ENCODE data around the gene MOCS1.

Gene MOCS1

GRCh38 chr6:39876826-39877225 is 57.4 kb downstream of the MOCS1 start:
- peaks cover 0 to 53% of the 10 kb centered on the region in 2 experiments; a peak in 2 of 3 replicates for H3K36me3 ChIP-seq (ENCODE audit: control insufficient read depth in 2 of 2, insufficient read depth in 1 of 2, low read length in 2 of 2)
- CTCF ChIA-PET, result interaction anchor here (0.8 to 5.6 kb wide), 3 partner anchors 8 to 17 kb away, joined by 3 to 60 read pairs (median 4); no protein-coding TSS in a partner anchor
- H3K4me3 ChIP-seq (ENCODE audit: low read depth, low read length), result no peak overlapping the region
- no peaks in the 10 kb centered on the region for H3K9me3 ChIP-seq (ENCODE audit: control insufficient read depth, insufficient read depth, low read depth, low read length)
- POLR2A ChIA-PET, result no interaction called here
- H3K4me1 ChIP-seq (ENCODE audit: control insufficient read depth, insufficient read depth, low read length), result no peaks in the 10 kb centered on the region
- TF ChIP-seq ZNF513 (tag by site-specific recombination; IDR thresholded peaks at IDR 0.05) (no peak), ZFHX2 (tag by site-specific recombination; conservative IDR thresholded peaks at IDR 0.05) (no peak), ZNF24 (tag by site-specific recombination; IDR thresholded peaks at IDR 0.05) (no peak), ZNF274 (IDR thresholded peaks at IDR 0.05; ENCODE audit: low read length) (no peak), ZNF274 (tag by site-specific recombination; IDR thresholded peaks at IDR 0.05; ENCODE audit: borderline replicate concordance) (no peak), ZFP37 (tag by site-specific recombination; IDR thresholded peaks at IDR 0.05) (no peak), ZNF639 (tag by site-specific recombination; IDR thresholded peaks at IDR 0.05) (no peak)
- H3K27ac ChIP-seq (ENCODE audit: extremely low read depth, low read depth, low read length), result no peak overlapping the region

GRCh38 chr6:39876111-39876510 is 58.2 kb downstream of the MOCS1 start:
- CTCF ChIA-PET, result interaction anchor here (0.8 to 5.6 kb wide), 2 partner anchors 9 to 11 kb away, joined by 3 to 60 read pairs; no protein-coding TSS in a partner anchor

More at GRCh38 chr6:39876111-39876510, 58.2 kb downstream of the MOCS1 start:
- no peaks in the 10 kb centered on the region for H3K4me1 ChIP-seq (ENCODE audit: control insufficient read depth, insufficient read depth, low read length)
- TF ChIP-seq SALL2 (tag by site-specific recombination; IDR thresholded peaks at IDR 0.05; ENCODE audit: borderline replicate concordance) (no peak), ZNF16 (tag by site-specific recombination; IDR thresholded peaks at IDR 0.05; ENCODE audit: low read depth) (no peak), ZBTB1 (tag by site-specific recombination; IDR thresholded peaks at IDR 0.05) (no peak), ZNF140 (tag by site-specific recombination; IDR thresholded peaks at IDR 0.05) (no peak), TSHZ1 (tag by site-specific recombination; IDR thresholded peaks at IDR 0.05; ENCODE audit: borderline replicate concordance) (no peak), FEZF1 (tag by site-specific recombination; IDR thresholded peaks at IDR 0.05) (no peak), ZNF561 (tag by site-specific recombination; IDR thresholded peaks at IDR 0.05; ENCODE audit: borderline replicate concordance) (no peak), CTCF (tag by site-specific recombination; IDR thresholded peaks at IDR 0.05) (no peak), ZNF544 (tag by site-specific recombination; IDR thresholded peaks at IDR 0.05) (no peak), ZNF2 (tag by site-specific recombination; IDR thresholded peaks at IDR 0.05) (no peak), ZBTB10 (tag by site-specific recombination; IDR thresholded peaks at IDR 0.05) (no peak), ZNF248 (tag by site-specific recombination; IDR thresholded peaks at IDR 0.05) (no peak)
- POLR2A ChIA-PET, result no interaction called here
- no peaks in the 10 kb centered on the region for H3K9me3 ChIP-seq (ENCODE audit: control insufficient read depth, insufficient read depth, low read depth, low read length)
- peaks cover 0 to 53% of the 10 kb centered on the region in 2 experiments; a peak in 2 of 3 replicates for H3K36me3 ChIP-seq (ENCODE audit: control insufficient read depth in 2 of 2, insufficient read depth in 1 of 2, low read length in 2 of 2)
- H3K4me3 ChIP-seq (ENCODE audit: low read depth, low read length), result no peak overlapping the region
- no peak overlapping the region for H3K27ac ChIP-seq (ENCODE audit: extremely low read depth, low read depth, low read length)
